ENCODE data around the gene EDIL3.

EDIL3 gene

DNA sequence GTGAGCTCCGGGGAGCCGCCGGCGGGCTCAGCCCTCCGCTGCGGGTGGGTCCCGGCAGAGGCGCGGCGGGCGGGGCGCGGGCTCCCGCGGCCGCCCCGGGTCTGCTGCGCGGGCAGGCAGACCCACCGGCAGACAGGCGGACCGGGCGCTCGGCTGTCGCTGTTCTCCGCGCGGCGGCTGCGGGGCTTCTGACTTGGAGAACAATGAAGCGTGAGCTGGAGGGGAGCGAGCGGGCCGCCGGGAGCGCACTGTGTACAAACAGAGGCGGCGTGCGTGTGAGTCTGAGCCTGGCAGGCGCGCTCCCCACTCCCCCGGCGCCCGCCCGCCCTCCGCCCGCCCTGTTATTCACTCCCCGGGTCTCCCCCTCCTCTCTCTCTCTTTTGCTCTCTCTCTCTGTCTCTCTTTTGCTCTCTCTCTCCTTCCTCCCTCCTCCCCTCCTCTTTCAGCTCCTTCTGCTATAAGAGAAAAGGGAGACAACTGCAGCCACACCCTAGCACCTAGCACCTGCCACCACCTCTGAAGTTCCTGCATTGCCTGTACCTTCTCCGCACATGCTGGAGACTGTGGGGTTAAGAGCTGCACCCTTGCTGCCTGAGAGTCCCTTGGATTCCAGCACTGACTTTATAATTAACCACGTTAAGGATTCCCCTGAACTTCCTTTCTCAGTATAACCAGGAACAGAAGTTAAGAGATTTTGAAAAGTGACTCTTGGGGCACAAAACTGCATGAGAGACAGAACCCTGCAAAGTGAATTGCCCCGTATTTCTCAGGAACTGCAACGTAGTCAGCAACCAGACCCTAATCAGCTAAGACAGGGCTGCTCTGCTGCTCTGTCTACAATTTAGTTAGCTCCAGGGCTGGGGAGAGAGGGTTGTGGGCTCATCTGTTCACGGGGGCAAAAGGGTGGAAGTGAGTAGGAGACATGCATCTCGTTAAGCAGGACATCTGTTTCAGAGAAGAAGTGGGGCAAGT lies at the start of gene EDIL3:
EDIL3 (minus strand) TSS at position 277 of the 972 bp plus-strand sequence. CDS start 506 bp downstream, outside the sequence.
- peak; percentile 30 for DNase-seq

GRCh38 chr5:84433461-84433860 lies 48.8 kb upstream of the EDIL3 start:
- DNase-seq = no peak

DNA sequence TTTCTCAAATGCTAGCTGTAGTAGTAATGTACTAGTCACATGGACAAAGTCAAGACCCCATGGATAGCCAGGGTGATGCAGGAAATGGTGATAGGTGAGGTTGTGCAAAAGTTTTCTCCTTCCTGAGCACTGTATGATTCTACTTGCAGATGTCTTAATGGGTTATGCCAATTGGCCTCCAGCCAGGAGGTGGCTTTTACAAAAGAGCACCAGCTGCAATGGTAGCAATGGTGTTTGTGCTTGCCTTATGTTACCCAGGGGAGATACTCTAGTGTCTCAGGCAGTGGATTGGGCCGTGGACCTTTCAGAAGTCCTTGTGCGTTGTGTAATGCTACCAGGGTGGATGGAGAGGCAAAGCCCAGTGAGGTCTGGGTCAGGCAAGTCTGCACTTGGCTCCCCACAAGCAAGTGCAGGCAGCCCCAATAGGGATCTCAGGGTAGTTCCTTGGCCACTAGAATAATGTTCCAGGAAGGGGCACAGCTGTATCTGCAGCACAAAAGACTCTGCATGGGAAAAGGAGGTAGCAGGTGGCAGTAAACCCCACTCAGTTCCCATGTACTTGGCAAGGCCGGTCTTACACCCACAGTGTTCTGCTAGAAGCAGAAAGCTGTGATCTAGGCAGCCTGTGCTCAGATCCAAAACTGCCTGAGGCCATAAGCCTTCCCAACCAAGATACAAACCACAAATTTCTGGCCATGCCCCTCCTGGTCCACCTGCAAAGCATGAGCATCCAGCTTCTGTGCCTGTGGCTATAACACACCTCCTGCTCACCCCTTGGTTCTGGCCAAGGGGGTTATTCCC lies 46.4 kb upstream of the EDIL3 start:
- DNase-seq = no peak

DNA sequence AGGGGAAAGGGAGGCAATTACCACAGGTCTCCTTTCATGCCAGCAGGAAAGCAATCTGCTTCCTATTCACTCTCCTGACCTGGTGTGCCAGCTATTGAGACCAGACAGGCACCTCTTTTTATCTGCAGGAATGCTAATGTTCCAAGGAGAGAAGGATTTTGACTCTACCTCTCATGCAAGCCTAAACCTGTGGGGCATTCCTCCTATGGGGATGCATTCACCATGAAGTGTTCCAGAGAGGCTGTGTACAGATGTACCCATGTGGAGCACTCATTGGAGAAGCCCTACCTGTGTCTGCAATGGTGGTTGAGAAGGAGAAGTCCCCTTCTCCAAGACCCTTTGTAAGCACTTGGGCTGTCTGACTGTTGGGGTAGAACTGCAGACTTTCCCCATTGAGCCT lies 45.4 kb upstream of the EDIL3 start:
- DNase-seq = no peak

DNA sequence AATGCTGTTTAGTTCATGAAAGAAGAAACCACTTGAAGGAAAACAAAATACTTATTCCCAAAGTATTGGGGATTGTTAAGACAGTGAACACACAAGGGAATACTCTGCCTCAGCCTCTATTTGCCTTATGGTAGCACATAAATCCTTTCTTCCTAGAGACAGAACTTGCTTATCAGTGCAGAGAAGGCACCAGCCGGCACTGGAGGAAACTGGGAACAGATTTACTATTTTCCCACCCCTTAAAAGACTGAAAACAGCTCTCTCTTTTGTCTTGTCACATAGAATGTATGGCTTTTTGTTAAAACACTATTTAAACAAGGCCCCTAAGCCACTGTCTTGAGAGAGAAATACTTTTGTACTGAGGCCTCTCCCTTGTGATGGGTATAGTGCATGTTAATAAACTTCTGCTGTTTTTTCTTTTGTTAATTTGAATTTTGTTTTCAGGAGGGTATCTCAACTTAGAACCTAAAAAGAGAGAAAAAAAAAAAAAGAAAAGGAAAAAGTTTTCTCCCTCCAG lies 40.7 kb upstream of the EDIL3 start:
- DNase-seq = no peak

GRCh38 chr5:84419742-84420141 lies 35.1 kb upstream of the EDIL3 start:
- no peak for DNase-seq

- DNase-seq = no peak
Measured at GRCh38 chr5:84411832-84412605, 27.3 kb upstream of the EDIL3 start.

DNA sequence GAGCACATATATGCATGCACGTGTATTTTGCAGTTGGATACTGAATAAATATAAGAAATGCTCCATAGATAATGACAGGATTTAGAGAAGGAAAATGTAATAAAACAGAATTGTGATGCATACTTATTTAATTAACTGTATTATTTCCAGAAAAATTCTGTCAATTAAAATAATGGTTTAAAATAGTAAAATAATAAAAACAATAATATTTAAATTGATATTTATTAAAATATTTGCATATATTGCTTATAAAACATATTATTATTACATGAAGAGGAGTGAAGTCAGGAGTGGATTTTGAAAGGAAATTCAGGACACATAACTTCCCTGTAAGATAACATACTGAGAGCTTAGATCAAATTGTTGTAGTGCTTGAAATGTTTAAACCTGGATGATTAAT lies 21.4 kb upstream of the EDIL3 start:
- no peak for DNase-seq

DNA sequence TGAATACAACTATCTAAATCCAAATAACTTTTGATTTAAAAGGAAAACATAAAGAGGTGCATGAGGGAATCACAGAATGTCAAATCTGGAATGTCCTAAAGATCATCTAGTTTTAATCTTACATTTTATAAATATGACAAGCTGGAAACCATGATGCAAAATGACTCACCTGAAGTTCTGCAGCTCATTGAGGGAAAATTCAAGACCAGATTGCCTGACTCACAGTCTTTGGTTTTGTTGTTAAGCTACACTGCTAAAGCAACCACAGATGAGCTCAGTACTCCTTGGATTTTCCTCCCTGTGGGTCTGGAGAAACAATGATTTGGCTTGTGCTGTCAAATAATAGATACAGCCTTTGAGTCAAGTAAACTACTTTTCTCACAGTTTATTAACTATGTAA lies 19.1 kb upstream of the EDIL3 start:
- DNase-seq = no peak

DNA sequence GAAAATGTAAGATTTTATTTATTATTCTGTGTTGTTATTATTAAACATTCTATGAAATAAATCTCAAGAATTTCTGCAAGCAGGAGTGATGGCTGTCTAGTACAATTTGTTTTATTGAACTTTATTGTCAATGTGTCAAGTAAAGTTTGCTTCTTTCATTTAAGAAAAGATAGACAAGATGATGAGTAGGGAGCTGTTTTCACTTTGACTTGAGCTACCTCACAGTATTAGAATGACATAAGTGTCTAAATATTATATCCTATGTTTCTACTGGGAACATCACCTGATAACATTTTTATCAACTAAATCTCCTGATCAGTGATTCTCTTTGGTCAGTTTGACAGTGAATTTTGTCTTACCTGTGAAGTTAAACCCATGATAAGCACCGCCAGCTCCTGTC lies 12.7 kb upstream of the EDIL3 start:
- no peak for DNase-seq

GRCh38 chr5:84393969-84394368 lies 9.3 kb upstream of the EDIL3 start:
- DNase-seq = no peak

DNA sequence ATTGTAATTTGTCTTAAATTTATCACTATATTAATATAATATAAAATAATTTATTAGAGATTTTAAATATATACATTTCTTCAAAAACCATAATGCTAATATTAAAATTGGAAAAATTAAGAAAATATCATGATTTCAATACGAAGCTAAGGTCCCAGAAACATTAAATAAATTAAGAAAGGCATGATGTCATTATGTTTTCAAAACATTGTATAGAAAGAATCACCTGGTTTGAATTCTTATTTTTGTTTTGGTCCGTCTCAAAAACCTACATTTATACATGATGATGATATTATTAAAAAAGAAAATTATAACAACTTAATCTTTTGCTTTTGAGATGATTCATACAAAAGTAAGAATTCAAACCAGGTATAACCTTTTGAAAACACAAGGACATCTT lies 8.2 kb upstream of the EDIL3 start:
- no peak for DNase-seq

DNA sequence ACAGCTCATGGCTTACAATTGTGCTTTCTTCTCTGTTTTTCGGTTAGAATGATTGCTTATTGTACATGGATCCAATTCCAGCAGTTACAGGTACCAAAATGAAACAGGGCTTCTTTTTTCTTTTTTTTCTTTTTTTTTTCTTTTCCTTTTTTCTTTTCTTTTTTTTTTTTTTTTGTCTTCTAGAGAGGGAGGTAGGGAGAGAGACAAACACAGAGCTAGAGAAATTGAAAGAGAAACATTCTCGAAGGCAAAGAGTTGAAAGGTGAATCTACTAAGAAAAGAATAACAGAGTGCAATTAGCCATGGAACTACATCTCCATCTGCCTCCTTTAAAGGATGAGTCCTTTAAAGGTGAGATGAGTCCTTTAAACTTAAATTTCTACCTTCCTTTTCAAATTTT lies 1.0 kb upstream of the EDIL3 start:
- no peak for DNase-seq

GRCh38 chr5:84383816-84384603 lies 670 bp downstream of the EDIL3 start:
- DNase-seq = no peak

DNA sequence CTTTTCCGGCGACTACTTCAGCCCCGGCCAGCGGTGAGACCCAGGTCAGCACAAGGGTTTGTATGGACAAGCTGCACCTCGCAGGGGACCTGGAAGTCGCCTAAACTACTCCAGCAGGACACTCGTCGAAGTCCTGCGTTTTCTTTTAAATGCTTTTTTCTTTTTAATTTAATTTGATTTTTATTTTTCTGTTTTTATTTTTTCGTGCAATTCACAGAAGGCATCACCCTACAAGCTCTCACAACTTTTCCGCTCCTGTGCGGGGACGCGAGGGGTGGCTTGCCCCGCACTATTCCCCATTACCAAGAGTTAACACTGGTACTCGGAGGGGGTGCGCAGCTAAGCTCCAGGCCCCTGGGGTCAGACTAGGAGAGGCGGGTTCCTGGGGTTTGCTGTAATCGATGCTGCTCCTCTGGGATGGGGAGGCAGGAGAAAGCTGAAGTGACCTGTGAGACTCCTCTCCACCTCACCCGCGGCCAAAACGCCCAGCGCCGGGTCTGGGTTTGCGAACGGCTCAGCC lies 1.3 kb downstream of the EDIL3 start:
- no peak for DNase-seq

DNA sequence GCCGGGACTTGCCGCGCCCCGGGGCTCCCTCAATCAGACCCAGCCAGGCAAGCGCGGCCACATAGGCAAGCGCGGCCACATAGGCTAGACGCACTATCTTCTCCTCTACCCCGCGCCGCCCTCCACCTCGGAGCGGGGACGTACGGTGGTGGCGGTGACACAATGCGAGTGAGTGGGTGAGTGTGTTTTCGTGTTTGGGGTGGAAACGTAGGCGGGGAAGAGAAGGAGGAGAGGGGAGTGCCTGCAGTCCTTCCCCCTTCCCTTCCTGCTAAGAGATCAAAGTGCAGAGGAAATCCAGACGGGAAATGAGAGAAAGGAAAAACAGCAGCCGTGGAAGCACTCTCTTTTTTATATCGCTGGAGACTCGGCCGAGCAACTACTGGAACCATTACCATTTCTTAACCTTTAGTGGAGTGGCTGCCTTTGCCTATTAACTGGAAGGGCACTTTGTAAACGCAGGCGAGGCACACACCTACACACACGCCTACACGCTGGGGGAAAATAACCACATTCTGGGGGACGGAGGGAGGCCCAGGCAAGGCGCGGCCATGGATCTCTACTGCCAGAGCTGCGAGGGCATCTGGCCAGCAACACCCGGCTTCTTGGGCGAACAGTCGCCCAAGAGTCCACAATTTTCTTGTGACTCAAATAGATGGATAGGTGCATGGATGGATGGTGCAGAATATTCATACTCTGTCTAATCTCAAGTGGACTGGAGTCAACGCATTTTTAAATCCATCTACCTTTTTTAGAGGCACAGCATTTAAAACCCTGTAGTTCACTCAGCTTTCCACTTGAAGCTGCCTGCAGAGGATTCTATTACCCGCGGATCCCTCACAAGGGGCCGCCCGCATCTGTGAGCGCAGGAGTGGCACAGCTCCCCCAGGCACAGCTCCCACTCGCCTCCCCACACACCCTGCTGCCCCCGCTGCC lies 2.1 kb downstream of the EDIL3 start:
- peak; percentile 23 for DNase-seq

DNA sequence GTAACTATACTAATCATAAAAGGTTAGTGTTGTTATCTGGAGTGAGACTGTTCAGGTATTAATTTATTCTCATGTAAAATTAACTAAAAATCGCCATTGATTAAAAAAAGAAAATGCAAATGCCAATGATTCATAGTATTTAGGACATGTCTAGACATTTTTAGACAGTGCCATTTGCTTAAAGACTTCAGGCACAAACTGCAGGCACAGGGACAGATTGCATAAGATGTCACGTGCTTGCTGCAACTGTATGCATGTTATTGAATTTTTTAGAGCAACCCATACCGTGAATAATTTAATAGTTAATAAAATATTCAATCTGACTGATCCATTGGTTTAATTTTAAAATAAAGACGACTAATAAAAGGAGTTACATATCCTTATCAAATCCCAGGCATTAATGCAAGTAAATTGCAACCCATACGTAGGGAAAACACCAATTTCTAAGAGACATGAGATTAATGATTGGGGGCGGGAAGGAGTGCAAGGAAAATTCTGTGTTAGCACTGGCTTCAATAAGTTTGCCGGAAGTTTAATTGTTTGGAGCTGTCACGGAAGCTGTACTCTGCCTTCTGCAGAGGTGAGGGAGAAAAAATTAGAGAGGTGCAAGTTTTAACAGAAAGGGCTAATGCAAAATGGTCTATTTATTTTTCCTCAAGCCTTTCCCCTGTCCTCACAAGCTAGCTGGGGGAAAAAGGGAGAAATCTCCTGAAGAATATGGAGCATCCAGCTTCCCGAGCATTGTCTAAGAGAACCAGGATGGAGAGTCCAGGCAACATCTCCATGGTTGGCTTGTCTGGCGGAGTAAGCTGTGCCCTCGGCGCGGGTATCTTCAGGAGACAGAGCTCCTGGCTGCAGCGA lies 2.9 kb downstream of the EDIL3 start:
- no peak for DNase-seq

GRCh38 chr5:84379749-84380148 lies 4.9 kb downstream of the EDIL3 start:
- no peak for DNase-seq

DNA sequence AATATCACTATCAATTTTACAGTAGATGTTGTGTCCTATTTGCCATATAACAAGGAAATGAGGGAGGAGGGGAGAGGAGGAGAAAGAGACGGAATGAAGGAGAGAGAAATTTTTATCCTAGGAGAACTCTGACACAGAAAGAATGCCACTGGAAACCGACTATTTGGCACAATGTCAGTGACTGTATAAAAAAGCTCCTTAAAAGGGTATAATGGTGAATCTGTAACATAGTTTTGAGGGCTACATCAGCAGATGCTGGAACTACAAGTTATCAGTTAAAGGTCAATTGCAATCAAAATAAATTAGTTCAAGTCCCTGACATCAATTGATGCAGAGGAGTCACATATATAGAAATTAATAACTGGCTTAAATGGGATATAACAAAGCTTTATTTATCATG lies 5.7 kb downstream of the EDIL3 start:
- no peak for DNase-seq

GRCh38 chr5:84378420-84378819 lies 6.3 kb downstream of the EDIL3 start:
- DNase-seq = no peak

All from NCI-H2227 treated with DMSO at 0.1 percent for 48 hours (cell line).